Testis (tissue), 3 donors: ENCODE data around the gene LGR5. TPM values are rescaled to one million over a fixed set of nuclear protein-coding genes. Genes with fewer than 3 reads are reported as not detected.

Experiments used
- DNase-seq: peaks from one replicate; pipeline ENCODE4 v3.0.0-alpha.2; 2019
- H3K27ac ChIP-seq, 2 donors: fragments of 200-600 bp; sonication (generic); one replicate each; pipeline ENCODE4 v1.5.1; 2019
- H3K27me3 ChIP-seq: fragments of 200-600 bp; sonication (generic); one replicate; pipeline ENCODE4 v1.5.1; 2019
- H3K36me3 ChIP-seq: fragments of 200-600 bp; sonication (generic); one replicate; pipeline ENCODE4 v1.5.1; 2017; ENCODE audit warnings: low read depth; ENCODE audit errors: missing control alignments
- H3K4me1 ChIP-seq: fragments of 200-600 bp; sonication (generic); one replicate; pipeline ENCODE4 v1.5.1; 2019
- H3K4me3 ChIP-seq, 2 donors: fragments of 200-600 bp; sonication (generic); one replicate each; pipeline ENCODE4 v1.5.1; 2017 to 2019
- H3K9me3 ChIP-seq: fragments of 200-600 bp; sonication (generic); one replicate; pipeline ENCODE4 v1.5.1; 2017
- POLR2A ChIP-seq: fragments of 450-650 bp; IDR thresholded peaks from one replicate; pipeline ENCODE4 v1.6.1; 2017; ENCODE audit warnings: antibody characterized with exemption, mild to moderate bottlenecking, moderate library complexity
- WGBS, 2 donors: methylation state at CpG; one replicate each; pipeline ENCODE4 v1.1.5; 2018; 5-methylcytosine and 5-hydroxymethylcytosine counted together
- intact Hi-C: fragments of 100-400 bp; cut with DNase I; formaldehyde crosslinking; loops from one replicate; pipeline ENCODE4 v1.15.1; 2023; ENCODE audit warnings: low total_unique reads
- polyA plus RNA-seq: library from polyadenylated mRNA; stranded (reverse); fragments of 350-450 nt; fragmentation: Illumina TruSeq; extraction: RNeasy Lipid Tissue Mini Kit (QIAGEN cat#74804); gene quantifications from one replicate; pipeline ENCODE4 v1.2.3, GENCODE V29; 2014; ENCODE audit warnings: low read depth, low replicate concordance; ENCODE audit not compliant: insufficient read depth
- total RNA-seq, 2 donors: library from RNA; depleted of rRNA; stranded (reverse); fragments of >200 nt; gene quantifications; one replicate each; pipeline ENCODE4 v1.2.3, GENCODE V29; 2016
- TF ChIP-seq, protein P1 (sequence below), 3 experiments: fragments of 450-650 bp in 2 of 3; fragments of 200-600 bp in 1 of 3; sonication (generic) in 1 of 3; IDR thresholded peaks; one replicate each; pipeline ENCODE4 v1.5.1; 2016 to 2019; ENCODE audit warnings: antibody characterized with exemption in 3 of 3, mild to moderate bottlenecking in 2 of 3, moderate library complexity in 1 of 3

The LGR5 gene
- total and polyA plus RNA-seq, 3 donors from 2014 or later = 0.25 to 0.39 (median 0.31) TPM

DNA sequence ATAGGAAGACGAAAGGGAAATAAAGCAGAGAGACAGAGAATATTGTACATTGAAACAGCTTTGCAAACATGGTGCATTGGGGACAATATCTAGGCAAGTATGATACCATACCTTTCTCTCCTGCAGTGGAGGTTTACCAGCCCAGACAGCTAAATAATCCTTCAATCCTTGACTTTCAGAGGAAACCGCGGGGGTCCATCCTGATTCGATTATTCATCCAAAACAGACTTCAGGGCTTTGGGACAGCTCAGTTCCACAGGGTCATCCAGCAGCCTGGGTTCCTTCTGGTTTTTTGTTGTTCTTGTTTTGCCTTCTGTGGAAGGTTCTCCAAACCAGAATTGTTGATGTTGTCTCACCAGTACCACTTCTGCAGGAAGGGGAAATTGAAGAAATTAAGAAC lies 81.5 kb downstream of the LGR5 start:
- no peaks in the 10 kb centered on the region for H3K4me1 ChIP-seq
- intact Hi-C loops = no loop called here
- TF ChIP-seq POLR2A = no peak
- TF ChIP-seq, protein P1, sequence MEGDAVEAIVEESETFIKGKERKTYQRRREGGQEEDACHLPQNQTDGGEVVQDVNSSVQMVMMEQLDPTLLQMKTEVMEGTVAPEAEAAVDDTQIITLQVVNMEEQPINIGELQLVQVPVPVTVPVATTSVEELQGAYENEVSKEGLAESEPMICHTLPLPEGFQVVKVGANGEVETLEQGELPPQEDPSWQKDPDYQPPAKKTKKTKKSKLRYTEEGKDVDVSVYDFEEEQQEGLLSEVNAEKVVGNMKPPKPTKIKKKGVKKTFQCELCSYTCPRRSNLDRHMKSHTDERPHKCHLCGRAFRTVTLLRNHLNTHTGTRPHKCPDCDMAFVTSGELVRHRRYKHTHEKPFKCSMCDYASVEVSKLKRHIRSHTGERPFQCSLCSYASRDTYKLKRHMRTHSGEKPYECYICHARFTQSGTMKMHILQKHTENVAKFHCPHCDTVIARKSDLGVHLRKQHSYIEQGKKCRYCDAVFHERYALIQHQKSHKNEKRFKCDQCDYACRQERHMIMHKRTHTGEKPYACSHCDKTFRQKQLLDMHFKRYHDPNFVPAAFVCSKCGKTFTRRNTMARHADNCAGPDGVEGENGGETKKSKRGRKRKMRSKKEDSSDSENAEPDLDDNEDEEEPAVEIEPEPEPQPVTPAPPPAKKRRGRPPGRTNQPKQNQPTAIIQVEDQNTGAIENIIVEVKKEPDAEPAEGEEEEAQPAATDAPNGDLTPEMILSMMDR (IDR thresholded peaks at IDR 0.05) = no peak
- WGBS, 2 donors = 72 to 81% methylated on average over 4 of the region's 4 CpGs
- DNase-seq = no peak
- H3K4me3 ChIP-seq = no peak overlapping the region
- H3K36me3 ChIP-seq = no peaks in the 10 kb centered on the region
- H3K9me3 ChIP-seq = no peaks in the 10 kb centered on the region
- no peak overlapping the region for H3K27ac ChIP-seq
- H3K27me3 ChIP-seq = no peaks in the 10 kb centered on the region

DNA sequence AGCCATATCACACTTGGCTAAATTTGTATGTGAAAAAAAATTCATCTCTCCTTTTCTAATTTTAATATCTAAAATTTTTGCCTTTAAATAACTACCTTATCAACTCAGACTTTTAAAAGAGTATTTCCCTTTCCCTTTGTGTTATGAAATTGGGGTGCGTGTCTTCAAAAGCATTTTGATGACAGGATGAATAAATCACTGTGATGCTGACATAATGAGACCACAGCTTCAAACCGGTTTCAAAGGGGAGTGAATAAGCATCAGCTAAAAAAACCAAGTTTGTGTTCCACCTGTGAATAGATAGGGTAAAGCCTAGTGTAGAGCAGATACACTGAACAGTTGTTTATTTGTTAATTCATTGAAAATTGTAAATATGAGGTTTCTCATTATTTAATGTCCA lies 85.0 kb downstream of the LGR5 start:
- DNase-seq = no peak
- Histone ChIP-seq H3K9me3 (no peaks in the 10 kb centered on the region), H3K36me3 (no peaks in the 10 kb centered on the region), H3K4me1 (no peaks in the 10 kb centered on the region), H3K4me3 (no peak overlapping the region), H3K27me3 (no peaks in the 10 kb centered on the region), H3K27ac (no peak overlapping the region)
- no peak for TF ChIP-seq POLR2A
- TF ChIP-seq, protein P1 (IDR thresholded peaks at IDR 0.05) = no peak
- intact Hi-C loops = no loop called here
- WGBS, 2 donors = 57 to 67% methylated on average over 2 of the region's 2 CpGs

DNA sequence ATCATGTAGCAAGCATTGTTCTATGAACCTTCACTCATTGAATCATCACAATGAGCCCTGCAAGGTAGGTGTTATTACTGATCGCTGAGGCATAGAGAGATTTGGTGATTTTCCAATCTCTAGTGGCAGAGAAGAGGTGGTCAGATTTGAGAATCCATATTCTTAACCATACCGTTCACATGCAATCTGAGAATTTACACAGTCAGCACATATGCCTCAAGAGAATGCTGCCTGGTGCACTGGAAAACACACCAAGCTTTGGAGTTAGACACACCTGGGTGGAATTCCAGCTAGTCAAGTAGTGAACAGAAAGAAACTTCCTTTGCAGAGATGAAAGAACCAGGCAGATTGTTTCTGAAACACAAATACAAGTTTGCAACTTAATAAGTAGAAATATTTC lies 94.1 kb downstream of the LGR5 start:
- no peaks in the 10 kb centered on the region for H3K27me3 ChIP-seq
- DNase-seq = no peak
- intact Hi-C loops = no loop called here
- no peaks in the 10 kb centered on the region for H3K36me3 ChIP-seq
- TF ChIP-seq, protein P1 (IDR thresholded peaks at IDR 0.05) = no peak
- TF ChIP-seq POLR2A = no peak
- no peak overlapping the region for H3K27ac ChIP-seq
- 88 to 93% methylated on average over 2 of the region's 2 CpGs for WGBS, 2 donors
- no peaks in the 10 kb centered on the region for H3K9me3 ChIP-seq
- H3K4me3 ChIP-seq = no peak overlapping the region
- H3K4me1 ChIP-seq = no peaks in the 10 kb centered on the region

DNA sequence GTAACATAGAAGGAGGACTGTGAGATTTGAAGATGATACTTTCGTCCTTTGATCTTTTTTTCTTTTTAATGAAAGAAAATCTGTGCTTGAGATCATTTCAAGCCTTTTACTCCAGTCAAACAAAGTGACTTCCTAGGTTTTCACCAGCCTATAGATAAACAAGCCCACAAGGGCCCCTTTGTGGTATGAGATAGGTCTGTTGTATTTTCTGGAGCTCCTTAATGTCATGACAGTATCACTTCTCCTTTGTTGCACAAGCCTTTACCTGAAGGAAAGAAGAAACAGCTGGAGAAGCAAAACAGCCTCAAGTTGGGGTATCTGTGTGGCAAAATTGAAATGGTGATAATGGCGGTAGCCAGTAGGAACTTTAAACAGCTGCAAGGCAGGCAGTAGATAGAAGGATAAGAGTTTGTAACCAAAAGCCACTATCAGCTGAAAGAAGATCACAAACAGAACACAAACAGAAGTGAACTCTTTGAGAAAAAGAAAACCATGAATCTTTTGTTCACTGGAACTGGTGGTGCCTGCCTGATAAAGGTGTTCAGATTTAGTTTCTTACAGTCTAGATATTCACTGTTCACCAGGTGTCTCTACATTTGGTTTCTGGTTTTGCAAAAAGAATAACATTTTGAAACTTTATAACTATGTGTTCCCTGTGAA lies 96.8 kb downstream of the LGR5 start:
- WGBS, 2 donors = 71 to 80% methylated on average over 2 of the region's 2 CpGs
- TF ChIP-seq, protein P1 (IDR thresholded peaks at IDR 0.05) = no peak
- no peak for TF ChIP-seq POLR2A
- Histone ChIP-seq H3K27ac (no peak overlapping the region), H3K4me3 (no peak overlapping the region), H3K4me1 (no peaks in the 10 kb centered on the region), H3K27me3 (no peaks in the 10 kb centered on the region), H3K36me3 (no peaks in the 10 kb centered on the region), H3K9me3 (no peaks in the 10 kb centered on the region)
- DNase-seq = no peak
- intact Hi-C loops = no loop called here
